Upper lobe of left lung (tissue), 6 donors: ENCODE data around the gene FBXO48. TPM values are rescaled to one million over a fixed set of nuclear protein-coding genes. Genes with fewer than 3 reads are reported as not detected.

Source experiments
- ATAC-seq, 2 donors: fragments of 200-7000 bp; cut with Tn5 transposase; one replicate each; pipeline ENCODE4 v1.9.1; 2022; ENCODE audit warnings: mild to moderate bottlenecking in 2 of 2, moderate library complexity in 2 of 2; ENCODE audit not compliant: low FRiP score in 2 of 2
- DNase-seq, 2 donors: peaks; one replicate each; pipeline ENCODE4 v3.0.0-alpha.2; 2019 to 2020
- H3K27ac ChIP-seq, 4 donors: fragments of 200-600 bp; sonication (generic); one replicate each; pipeline ENCODE4 v1.5.1; 2016 to 2019
- H3K27me3 ChIP-seq, 4 donors: fragments of 200-600 bp; sonication (generic); one replicate each; pipeline ENCODE4 v1.5.1; 2017 to 2019
- H3K36me3 ChIP-seq, 4 donors: fragments of 200-600 bp; sonication (generic); one replicate each; pipeline ENCODE4 v1.5.1; 2016 to 2019
- H3K4me1 ChIP-seq, 4 donors: fragments of 200-600 bp; sonication (generic); one replicate each; pipeline ENCODE4 v1.5.1; 2018 to 2019
- H3K4me3 ChIP-seq, 4 donors: fragments of 200-600 bp; sonication (generic); one replicate each; pipeline ENCODE4 v1.5.1; 2017 to 2019; ENCODE audit warnings: mild to moderate bottlenecking in 2 of 4, moderate library complexity in 1 of 4
- H3K9me3 ChIP-seq, 4 donors: fragments of 200-600 bp; sonication (generic); one replicate each; pipeline ENCODE4 v1.5.1; 2018 to 2019
- CTCF ChIP-seq, 6 experiments: fragments of 450-650 bp in 4 of 6; fragments of 200-600 bp in 2 of 6; sonication (generic) in 2 of 6; IDR thresholded peaks; one replicate each; pipeline ENCODE4 v1.5.1; 2016 to 2019; ENCODE audit warnings: antibody characterized with exemption in 6 of 6
- EP300 ChIP-seq, 4 donors: sonication (generic); formaldehyde crosslinking; IDR thresholded peaks; one replicate each; pipeline ENCODE4 v1.5.1; 2017; ENCODE audit warnings: antibody characterized with exemption in 4 of 4, control low read depth in 2 of 4
- POLR2A ChIP-seq, 4 donors: fragments of 450-650 bp; IDR thresholded peaks; one replicate each; pipeline ENCODE4 v1.5.1; 2016 to 2017; ENCODE audit warnings: antibody characterized with exemption in 4 of 4, mild to moderate bottlenecking in 2 of 4
- POLR2AphosphoS5 ChIP-seq, 2 donors: sonication (generic); formaldehyde crosslinking; IDR thresholded peaks; one replicate each; pipeline ENCODE4 v1.5.1; 2017; ENCODE audit warnings: antibody characterized with exemption in 2 of 2
- WGBS, 2 donors: methylation state at CpG; one replicate each; pipeline ENCODE4 v1.1.5; 2017 to 2018; 5-methylcytosine and 5-hydroxymethylcytosine counted together
- total RNA-seq, 6 donors: library from RNA; depleted of rRNA in 4 of 6; stranded (reverse); fragments of >200 nt in 4 of 6; gene quantifications; one replicate each; pipeline versions ENCODE4 v1.1.0 to v1.2.1, GENCODE V29; 2016 to 2021
- donor health status: DM: no; HTN: no; CAD: no; lungs with moderate emphysema.
- donor health status: DM: no; HTN: yes; CAD: no; lungs with severe emphysema.

Gene FBXO48
- total RNA-seq, 6 donors from 2014 or later = 0.46 to 3.1 (median 1.5) TPM

- no peaks in the 10 kb centered on the region for H3K27me3 ChIP-seq
- H3K4me1 ChIP-seq = peaks cover 10 to 20% (median 17%) of the 10 kb centered on the region in 4 donors
- H3K36me3 ChIP-seq = no peaks in the 10 kb centered on the region
- ATAC-seq (peak in 1 of 2 donors; percentile 2), DNase-seq (peak in 1 of 2 donors; percentile 44)
- 4 to 6% methylated on average over 11 of the region's 11 CpGs for WGBS, 2 donors
- H3K4me3 ChIP-seq = peak overlapping the region; percentile 58 to 83 (median 64)
- H3K9me3 ChIP-seq = no peaks in the 10 kb centered on the region
- H3K27ac ChIP-seq = peak overlapping the region; percentile 82 to 94 (median 88)
- TF ChIP-seq POLR2AphosphoS5 (IDR thresholded peaks at IDR 0.05) (no peak), CTCF (IDR thresholded peaks at IDR 0.05) (peak in 2 of 6 experiments; percentile 7 to 24)
These were observed 725 bp downstream of the FBXO48 start for GRCh38 chr2:68466361-68466777.

DNA sequence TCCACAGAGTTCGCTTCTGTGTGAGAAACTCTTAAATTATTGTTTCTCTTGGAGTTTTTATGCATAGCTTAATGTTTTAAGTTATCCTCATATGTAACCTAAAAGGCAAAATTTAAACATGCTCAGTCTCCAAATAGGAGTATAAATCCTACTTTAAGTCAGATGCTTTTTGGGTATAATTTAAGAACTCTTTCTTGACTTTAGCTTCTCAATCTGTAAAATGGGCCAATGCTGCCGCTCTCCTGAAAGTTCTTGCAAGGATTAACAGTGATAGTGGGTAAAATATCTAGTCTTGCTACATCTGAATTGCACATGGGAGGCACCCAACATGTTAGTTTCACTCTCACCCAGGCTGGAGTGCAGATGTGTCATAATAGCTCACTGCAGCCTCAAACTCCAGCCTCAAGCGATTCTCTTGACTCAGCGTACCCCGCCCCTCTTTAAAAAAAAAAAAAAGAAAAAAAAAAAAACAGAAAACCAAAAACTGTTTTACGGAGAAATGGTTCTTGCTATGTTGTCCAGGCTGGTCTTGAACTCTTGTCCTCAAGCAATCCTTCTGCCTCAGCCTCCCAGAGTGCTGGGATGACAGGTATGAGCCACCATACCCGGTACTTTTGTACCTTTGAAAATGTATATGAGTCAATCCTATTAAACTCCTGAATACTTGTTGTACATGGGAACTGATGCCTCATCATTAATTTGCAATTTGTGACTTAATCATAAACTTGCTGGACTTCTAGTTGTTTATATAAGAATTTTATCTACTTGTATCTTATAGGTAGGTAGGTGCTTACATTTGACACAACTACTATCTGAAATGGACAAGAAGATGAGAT, 1.8 kb downstream of the FBXO48 start:
- no peak for ATAC-seq
- WGBS, 2 donors = 81 to 84% methylated on average over 7 of the region's 7 CpGs

GRCh38 chr2:68464651-68465050, 2.4 kb downstream of the FBXO48 start:
- TF ChIP-seq POLR2A (IDR thresholded peaks at IDR 0.05) (no peak), CTCF (IDR thresholded peaks at IDR 0.05) (no peak), POLR2AphosphoS5 (IDR thresholded peaks at IDR 0.05) (no peak), EP300 (IDR thresholded peaks at IDR 0.05) (no peak)
- Histone ChIP-seq H3K27ac (no peak overlapping the region), H3K4me3 (no peak overlapping the region), H3K36me3 (no peaks in the 10 kb centered on the region), H3K27me3 (no peaks in the 10 kb centered on the region), H3K4me1 (peaks cover 10 to 20% (median 17%) of the 10 kb centered on the region in 4 donors), H3K9me3 (no peaks in the 10 kb centered on the region)
- no peak for DNase-seq
- 92 to 98% methylated on average over 5 of the region's 5 CpGs for WGBS, 2 donors
- ATAC-seq = no peak

More for the DNA sequence above, 1.8 kb downstream of the FBXO48 start:
- no peak for DNase-seq
- Histone ChIP-seq H3K4me1 (peaks cover 10 to 20% (median 17%) of the 10 kb centered on the region in 4 donors), H3K4me3 (no peak overlapping the region), H3K36me3 (no peaks in the 10 kb centered on the region), H3K27me3 (no peaks in the 10 kb centered on the region), H3K9me3 (no peaks in the 10 kb centered on the region), H3K27ac (peak overlapping the region in 1 of 4 donors; percentile 90)
- no peak for TF ChIP-seq POLR2AphosphoS5 (IDR thresholded peaks at IDR 0.05)
- no peak for TF ChIP-seq EP300 (IDR thresholded peaks at IDR 0.05)
- TF ChIP-seq CTCF (IDR thresholded peaks at IDR 0.05) = no peak
- TF ChIP-seq POLR2A (IDR thresholded peaks at IDR 0.05) = no peak

GRCh38 chr2:68463287-68463877, 3.7 kb downstream of the FBXO48 start:
- no peak for ATAC-seq
- H3K36me3 ChIP-seq = no peaks in the 10 kb centered on the region
- TF ChIP-seq CTCF (IDR thresholded peaks at IDR 0.05) (peak; percentile 41 to 73 (median 62)), POLR2A (IDR thresholded peaks at IDR 0.05) (no peak)
- WGBS, 2 donors = 0% methylated on average over 1 of the region's 1 CpG
- H3K9me3 ChIP-seq = no peaks in the 10 kb centered on the region
- peaks cover 9 to 18% (median 12%) of the 10 kb centered on the region in 4 donors for H3K4me1 ChIP-seq
- no peak overlapping the region for H3K4me3 ChIP-seq
- no peak overlapping the region for H3K27ac ChIP-seq
- no peaks in the 10 kb centered on the region for H3K27me3 ChIP-seq
- DNase-seq = no peak
